Measurements from ENCODE around the gene NUBPL.
"Not testable (repeated sequence)": the region's sequence is repeated elsewhere in the genome, so short reads cannot be mapped to it uniquely, and the experiment has no call there.

The NUBPL gene

DNA sequence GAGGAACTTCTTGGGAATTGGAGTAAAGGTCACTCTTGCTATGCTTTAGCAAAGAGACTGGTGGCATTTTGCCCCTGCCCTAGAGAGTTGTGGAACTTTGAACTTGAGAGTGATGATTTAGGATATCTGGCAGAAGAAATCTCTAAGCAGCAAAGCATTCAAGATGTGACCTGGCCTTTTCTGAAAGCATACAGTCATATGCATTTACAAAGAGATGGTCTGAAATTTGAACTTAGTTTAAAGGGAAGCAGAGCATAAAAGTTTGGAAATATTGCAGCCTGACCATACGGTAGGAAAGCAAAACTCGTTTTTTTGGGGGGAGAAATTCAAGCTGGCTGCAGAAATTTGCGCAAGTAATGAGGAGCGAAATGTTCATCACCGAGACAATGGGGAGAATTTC lies 60.9 kb downstream of the NUBPL start:
- Histone ChIP-seq H3K36me3 (peaks cover 21 to 43% (median 29%) of the 10 kb centered on the region in 11 experiments; a peak in 21 of 22 replicates), H3K27me3 (no peaks in the 10 kb centered on the region), H4K20me1 (no peaks in the 10 kb centered on the region), H3K4me2 (no peak overlapping the region), H3K9me3 (replicated peaks in 1 of 11) (peaks cover 49 to 63% (median 56%) of the 10 kb centered on the region in 11 experiments), H3K27ac (no peak overlapping the region), H3K9ac (no peak overlapping the region), H3K4me3 (no peak overlapping the region; a peak in 1 of 20 replicates), H3K4me1 (no peaks in the 10 kb centered on the region)
- no peak for TF ChIP-seq Cebpa-rat (IDR thresholded peaks at IDR 0.05)

DNA sequence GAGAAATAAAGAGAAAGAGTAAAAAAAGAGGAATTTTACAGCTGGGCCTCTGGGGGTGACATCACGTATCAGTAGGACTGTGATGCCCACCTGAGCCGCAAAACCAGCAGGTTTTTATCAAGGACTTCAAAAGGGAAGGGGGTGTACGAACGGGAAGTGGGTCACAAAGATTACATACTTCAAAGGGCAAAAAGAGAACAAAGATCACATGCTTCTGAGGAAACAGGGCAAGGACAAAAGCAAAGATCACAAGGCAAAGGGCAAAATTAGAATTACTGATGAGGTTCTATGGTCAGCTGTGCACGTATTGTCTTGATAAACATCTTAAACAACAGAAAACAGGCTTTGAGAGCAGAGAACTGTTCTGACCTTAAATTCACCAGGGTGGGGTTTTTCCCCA lies 91.7 kb downstream of the NUBPL start:
- Histone ChIP-seq H3K9me3 (replicated peaks in 1 of 11) (peaks cover 39 to 60% (median 41%) of the 10 kb centered on the region in 11 experiments), H3K36me3 (peaks cover 0 to 16% (median 0%) of the 10 kb centered on the region in 11 experiments; a peak in 4 of 22 replicates)
- H3K4me1 ChIP-seq, H3K27ac ChIP-seq, H3K9ac ChIP-seq, H3K4me2 ChIP-seq, H3K4me3 ChIP-seq, H3K27me3 ChIP-seq, H4K20me1 ChIP-seq: not testable (repeated sequence)

DNA sequence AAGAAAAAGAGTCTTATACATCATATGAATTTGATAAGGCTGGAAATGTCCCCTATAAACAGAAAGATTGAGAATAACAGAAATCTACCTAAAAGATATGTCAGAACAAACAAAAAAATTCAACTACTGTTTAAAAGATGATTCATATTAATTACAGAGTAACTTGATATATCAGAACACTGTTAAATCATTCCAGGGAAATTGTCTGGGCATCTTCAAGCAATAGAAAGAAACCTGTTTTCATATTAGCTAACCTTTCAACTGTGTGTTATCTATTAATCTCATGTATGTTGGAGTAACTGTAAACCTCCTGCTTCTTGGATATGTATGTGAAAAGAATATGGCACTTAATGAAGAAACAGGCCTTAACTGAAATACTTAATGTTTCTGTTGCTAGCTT lies 96.7 kb downstream of the NUBPL start:
- H4K20me1 ChIP-seq: no peaks in the 10 kb centered on the region
- H3K9me3 ChIP-seq (replicated peaks in 1 of 11): peaks cover 13 to 25% (median 16%) of the 10 kb centered on the region in 11 experiments
- no peak overlapping the region for H3K9ac ChIP-seq
- H3K4me2 ChIP-seq: no peak overlapping the region
- no peaks in the 10 kb centered on the region for H3K4me1 ChIP-seq
- no peaks in the 10 kb centered on the region for H3K27me3 ChIP-seq
- TF ChIP-seq Cebpa-rat (IDR thresholded peaks at IDR 0.05): no peak
- H3K4me3 ChIP-seq: no peak overlapping the region
- H3K36me3 ChIP-seq: peaks cover 0 to 8% (median 0%) of the 10 kb centered on the region in 11 experiments; a peak in 2 of 22 replicates
- H3K27ac ChIP-seq: no peak overlapping the region

DNA sequence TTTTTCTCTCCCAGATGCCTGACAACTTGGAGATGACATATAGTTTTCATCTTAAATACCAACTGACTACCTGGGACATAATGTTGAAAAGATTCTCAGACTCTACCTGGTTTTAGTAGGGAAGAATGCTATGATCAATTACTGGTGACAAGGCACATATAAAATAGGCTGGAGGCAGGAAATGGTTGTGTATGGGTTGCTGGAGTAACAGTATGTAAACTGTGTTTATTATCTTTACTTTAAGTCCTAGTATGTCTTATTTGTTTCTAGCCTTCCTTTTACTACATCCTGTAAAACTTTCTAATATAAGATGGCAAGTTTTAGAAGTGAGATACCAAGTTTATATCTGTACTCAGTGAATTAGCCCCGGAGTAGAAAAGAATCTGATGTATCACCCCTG lies 98.1 kb downstream of the NUBPL start:
- Histone ChIP-seq H3K4me2 (no peak overlapping the region), H3K9me3 (replicated peaks in 1 of 11) (peaks cover 0 to 17% (median 4%) of the 10 kb centered on the region in 11 experiments; a peak in 7 of 22 replicates), H3K27ac (no peak overlapping the region), H3K27me3 (no peaks in the 10 kb centered on the region), H3K4me3 (no peak overlapping the region), H3K36me3 (no peaks in the 10 kb centered on the region), H4K20me1 (no peaks in the 10 kb centered on the region), H3K4me1 (no peaks in the 10 kb centered on the region), H3K9ac (no peak overlapping the region)
- TF ChIP-seq Cebpa-rat (IDR thresholded peaks at IDR 0.05): no peak

DNA sequence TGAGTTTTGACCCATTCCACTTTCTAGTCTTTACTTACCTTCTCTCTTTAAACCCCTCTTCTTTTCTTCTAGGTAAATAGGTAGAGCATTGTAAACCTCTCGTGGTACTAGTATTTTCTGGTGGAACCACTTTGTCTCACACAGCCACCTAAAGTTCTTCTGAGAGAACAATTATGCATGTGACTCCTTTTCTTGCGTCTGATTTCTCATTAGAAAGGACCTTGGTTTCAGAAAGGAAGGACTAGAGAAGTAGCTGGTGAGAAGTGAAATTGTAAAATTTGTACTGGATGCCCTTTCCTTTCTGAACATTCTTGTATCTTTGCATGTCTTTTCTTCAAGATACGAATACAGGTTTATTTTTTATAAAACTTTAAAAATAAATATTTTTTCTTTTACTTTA lies 99.0 kb downstream of the NUBPL start:
- no peak overlapping the region for H3K27ac ChIP-seq
- no peaks in the 10 kb centered on the region for H3K27me3 ChIP-seq
- H3K4me3 ChIP-seq: no peak overlapping the region
- H3K4me1 ChIP-seq: no peaks in the 10 kb centered on the region
- TF ChIP-seq Cebpa-rat (IDR thresholded peaks at IDR 0.05): no peak
- no peak overlapping the region for H3K4me2 ChIP-seq
- H4K20me1 ChIP-seq: no peaks in the 10 kb centered on the region
- H3K9ac ChIP-seq: no peak overlapping the region
- no peaks in the 10 kb centered on the region for H3K36me3 ChIP-seq
- H3K9me3 ChIP-seq (replicated peaks in 1 of 11): peaks cover 0 to 9% (median 0%) of the 10 kb centered on the region in 11 experiments; a peak in 1 of 22 replicates

DNA sequence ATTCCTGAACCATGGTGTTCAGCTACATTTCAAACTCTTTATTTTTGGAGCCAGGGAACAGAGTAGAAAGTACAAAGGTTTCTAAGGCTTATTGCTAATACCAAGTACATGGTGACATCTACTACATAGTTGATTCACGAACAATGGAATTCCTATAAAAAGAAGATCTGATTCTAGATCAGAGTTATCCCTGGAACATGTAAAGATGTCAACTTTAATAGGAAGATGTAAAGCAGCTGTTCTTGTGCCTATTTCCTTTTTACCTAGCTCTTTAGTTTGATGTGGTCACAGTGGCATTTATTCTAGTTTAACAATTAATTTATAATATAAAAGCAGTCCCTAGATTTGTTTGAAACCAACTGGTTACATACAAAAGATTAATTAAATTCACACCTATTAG lies 99.5 kb downstream of the NUBPL start:
- no peaks in the 10 kb centered on the region for H3K36me3 ChIP-seq
- H3K27ac ChIP-seq: no peak overlapping the region
- H3K4me3 ChIP-seq: no peak overlapping the region
- H3K4me2 ChIP-seq: no peak overlapping the region
- peaks cover 0 to 5% (median 0%) of the 10 kb centered on the region in 11 experiments; a peak in 1 of 22 replicates for H3K9me3 ChIP-seq (replicated peaks in 1 of 11)
- no peak overlapping the region for H3K9ac ChIP-seq
- no peaks in the 10 kb centered on the region for H3K27me3 ChIP-seq
- TF ChIP-seq Cebpa-rat (IDR thresholded peaks at IDR 0.05): no peak
- no peaks in the 10 kb centered on the region for H3K4me1 ChIP-seq
- no peaks in the 10 kb centered on the region for H4K20me1 ChIP-seq

DNA sequence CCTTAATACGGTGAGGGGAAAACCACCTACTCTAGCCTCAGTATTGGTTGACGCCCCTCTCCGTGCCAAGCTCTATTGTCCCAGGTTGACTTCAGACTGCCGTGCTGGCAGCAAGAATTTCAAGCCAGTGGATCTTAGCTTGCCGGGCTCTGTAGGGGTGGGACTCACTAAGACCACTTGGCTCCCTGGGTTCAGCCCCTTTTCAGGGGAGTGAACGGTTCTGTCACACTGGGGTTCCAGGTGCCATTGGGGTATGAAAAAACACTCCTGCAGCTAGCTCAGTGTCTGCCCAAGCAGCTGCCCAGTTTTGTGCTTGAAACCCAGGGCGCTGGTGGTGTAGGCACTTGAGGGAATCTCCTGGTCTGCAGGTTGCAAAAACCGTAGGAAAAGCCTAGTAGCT lies 107.1 kb downstream of the NUBPL start:
- no peaks in the 10 kb centered on the region for H3K4me1 ChIP-seq
- H3K27me3 ChIP-seq: no peaks in the 10 kb centered on the region
- peaks cover 8 to 22% (median 16%) of the 10 kb centered on the region in 11 experiments; a peak in 18 of 22 replicates for H3K9me3 ChIP-seq (replicated peaks in 1 of 11)
- H3K36me3 ChIP-seq: 0 out of 22 replicates have a peak, but pooled peaks cover 0 to 5% (median 0%) of the 10 kb centered on the region in 11 experiments
- TF ChIP-seq Cebpa-rat (IDR thresholded peaks at IDR 0.05): no peak
- H3K9ac ChIP-seq: no peak overlapping the region
- no peak overlapping the region for H3K4me2 ChIP-seq
- H3K27ac ChIP-seq: no peak overlapping the region
- no peak overlapping the region for H3K4me3 ChIP-seq
- no peaks in the 10 kb centered on the region for H4K20me1 ChIP-seq

DNA sequence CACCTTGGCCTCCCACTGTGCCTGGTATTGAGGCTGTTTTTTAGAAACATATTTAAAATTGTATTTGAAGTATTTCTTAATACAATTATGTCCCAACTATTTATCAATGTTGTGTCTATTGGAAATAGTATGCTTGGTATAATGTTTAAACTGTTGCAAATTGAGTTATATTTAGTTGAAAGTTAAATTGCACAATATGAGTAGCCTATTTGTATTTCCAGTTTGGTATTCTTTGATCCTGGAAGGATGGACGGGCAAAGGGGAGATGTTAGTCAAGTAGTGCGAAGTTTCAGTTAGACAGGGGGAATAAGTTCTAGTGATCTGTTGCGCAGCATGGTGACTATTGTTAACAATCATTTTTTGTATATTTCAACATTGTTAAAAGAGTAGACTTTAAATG lies 111.5 kb downstream of the NUBPL start:
- Histone ChIP-seq H3K4me3 (no peak overlapping the region), H3K4me1 (no peaks in the 10 kb centered on the region), H4K20me1 (no peaks in the 10 kb centered on the region), H3K4me2 (no peak overlapping the region), H3K36me3 (peaks cover 0 to 5% (median 0%) of the 10 kb centered on the region in 11 experiments; a peak in 3 of 22 replicates), H3K27ac (no peak overlapping the region), H3K9me3 (replicated peaks in 1 of 11) (peaks cover 8 to 19% (median 16%) of the 10 kb centered on the region in 11 experiments; a peak in 18 of 22 replicates), H3K27me3 (no peaks in the 10 kb centered on the region), H3K9ac (no peak overlapping the region)
- no peak for TF ChIP-seq Cebpa-rat (IDR thresholded peaks at IDR 0.05)

DNA sequence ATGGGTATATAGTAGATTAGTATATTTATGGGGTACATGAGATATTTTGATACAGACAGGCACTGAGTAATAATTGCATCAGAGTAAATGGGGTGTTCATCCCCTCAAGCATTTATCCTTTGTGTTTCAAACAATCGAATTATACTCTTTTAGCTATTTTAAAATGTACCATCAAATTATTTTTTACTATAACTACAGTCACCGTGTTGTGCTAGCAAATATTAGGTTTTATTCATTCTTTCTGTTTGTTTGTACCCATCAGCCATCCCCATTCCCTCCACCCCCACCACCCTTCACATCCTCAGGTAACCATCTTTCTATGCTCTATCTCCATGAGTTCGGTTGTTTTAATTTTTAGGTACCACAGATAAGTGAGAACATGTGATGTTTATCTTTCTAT lies 115.8 kb downstream of the NUBPL start:
- Histone ChIP-seq H3K4me2 (no peak overlapping the region), H3K27me3 (no peaks in the 10 kb centered on the region), H3K27ac (no peak overlapping the region), H4K20me1 (no peaks in the 10 kb centered on the region), H3K9ac (no peak overlapping the region), H3K4me3 (no peak overlapping the region), H3K9me3 (replicated peaks in 1 of 11) (no peaks in the 10 kb centered on the region), H3K36me3 (peaks cover 0 to 6% (median 0%) of the 10 kb centered on the region in 11 experiments; a peak in 5 of 22 replicates), H3K4me1 (no peaks in the 10 kb centered on the region)
- no peak for TF ChIP-seq Cebpa-rat (IDR thresholded peaks at IDR 0.05)

DNA sequence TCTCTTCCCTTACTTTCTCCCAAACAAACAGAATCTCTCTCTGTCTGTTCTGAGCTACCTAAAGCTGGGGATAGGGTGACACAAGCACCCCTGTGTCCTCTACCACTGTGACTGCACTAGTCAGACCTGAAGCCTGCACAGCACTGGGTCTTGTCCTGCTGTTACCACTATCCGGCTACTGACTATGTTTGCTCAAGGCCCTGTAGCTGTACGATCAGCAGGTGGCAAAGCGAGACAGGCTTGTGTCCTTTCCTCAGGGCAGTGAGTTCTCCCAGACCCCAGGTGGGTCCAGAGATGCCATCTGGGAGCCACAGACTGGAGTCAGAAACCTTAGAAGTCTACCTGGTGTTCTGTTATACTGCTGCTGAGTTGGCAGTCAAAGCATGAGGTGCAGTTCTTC lies 116.4 kb downstream of the NUBPL start:
- peaks cover 0 to 6% (median 0%) of the 10 kb centered on the region in 11 experiments; a peak in 6 of 22 replicates for H3K36me3 ChIP-seq
- no peak overlapping the region for H3K27ac ChIP-seq
- no peaks in the 10 kb centered on the region for H3K27me3 ChIP-seq
- H3K9ac ChIP-seq: no peak overlapping the region
- no peaks in the 10 kb centered on the region for H4K20me1 ChIP-seq
- no peaks in the 10 kb centered on the region for H3K4me1 ChIP-seq
- no peak overlapping the region for H3K4me3 ChIP-seq
- H3K4me2 ChIP-seq: no peak overlapping the region
- no peak for TF ChIP-seq Cebpa-rat (IDR thresholded peaks at IDR 0.05)
- peaks cover 0 to 4% (median under 1%) of the 10 kb centered on the region in 11 experiments; a peak in 6 of 22 replicates for H3K9me3 ChIP-seq (replicated peaks in 1 of 11)

All from BLaER1 treated with 17β-estradiol and CSF1 and Interleukin-3, amounts not matched to agents 10 nM and 100 nM (cell line).